Ureter (tissue), 1 donor: ENCODE data around the gene C2CD2. TPM values are rescaled to one million over a fixed set of nuclear protein-coding genes. Genes with fewer than 3 reads are reported as not detected.

Experiments
- DNase-seq: peaks from one replicate; pipeline ENCODE4 v3.0.0-alpha.2; 2020; ENCODE audit warnings: low spot score
- total RNA-seq: library from RNA; stranded (reverse); gene quantifications from one replicate; pipeline ENCODE4 v1.2.4, GENCODE V29; 2023
- donor health status: DM: yes; HTN: yes; CAD: no.

The C2CD2 gene
- total RNA-seq, 1 donor from 2014 or later, result 66.4 TPM

DNA sequence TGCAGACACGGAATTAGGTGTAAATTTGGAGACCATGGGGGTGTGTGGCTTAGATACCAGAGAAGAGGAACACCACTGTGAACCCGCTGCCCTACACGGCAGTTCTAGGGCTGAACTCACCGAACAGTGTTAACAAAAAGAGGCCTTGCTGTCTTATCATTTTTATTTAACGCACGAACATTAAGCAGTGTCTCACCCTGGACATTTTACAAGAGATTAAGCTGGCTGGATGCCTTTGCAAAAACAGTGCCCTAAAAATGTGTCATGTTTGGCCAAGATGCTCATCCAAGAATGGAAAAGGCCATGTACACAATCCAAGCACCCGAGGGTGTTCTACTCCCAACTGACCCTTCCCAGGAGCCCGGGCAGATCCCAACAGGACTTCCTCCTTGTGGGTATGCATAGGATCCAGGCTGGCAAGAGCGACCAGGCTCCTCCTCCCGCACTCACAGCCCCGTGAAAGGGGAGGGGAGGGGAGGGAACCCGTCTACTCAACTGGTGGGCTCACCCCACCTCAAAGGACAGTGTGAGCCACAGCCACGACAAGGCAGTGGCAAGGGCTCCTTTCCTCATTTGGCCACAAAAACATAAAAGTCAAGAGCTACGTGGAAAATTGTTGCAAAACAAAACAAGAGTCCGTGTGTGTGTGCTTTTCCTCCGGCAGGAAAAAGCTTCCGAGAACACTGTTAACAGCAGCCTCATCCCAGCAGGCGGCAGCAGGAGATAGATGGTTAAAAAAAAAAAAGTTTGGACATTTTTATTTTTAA, 20.3 kb downstream of the C2CD2 start:
- DNase-seq, result no peak

DNA sequence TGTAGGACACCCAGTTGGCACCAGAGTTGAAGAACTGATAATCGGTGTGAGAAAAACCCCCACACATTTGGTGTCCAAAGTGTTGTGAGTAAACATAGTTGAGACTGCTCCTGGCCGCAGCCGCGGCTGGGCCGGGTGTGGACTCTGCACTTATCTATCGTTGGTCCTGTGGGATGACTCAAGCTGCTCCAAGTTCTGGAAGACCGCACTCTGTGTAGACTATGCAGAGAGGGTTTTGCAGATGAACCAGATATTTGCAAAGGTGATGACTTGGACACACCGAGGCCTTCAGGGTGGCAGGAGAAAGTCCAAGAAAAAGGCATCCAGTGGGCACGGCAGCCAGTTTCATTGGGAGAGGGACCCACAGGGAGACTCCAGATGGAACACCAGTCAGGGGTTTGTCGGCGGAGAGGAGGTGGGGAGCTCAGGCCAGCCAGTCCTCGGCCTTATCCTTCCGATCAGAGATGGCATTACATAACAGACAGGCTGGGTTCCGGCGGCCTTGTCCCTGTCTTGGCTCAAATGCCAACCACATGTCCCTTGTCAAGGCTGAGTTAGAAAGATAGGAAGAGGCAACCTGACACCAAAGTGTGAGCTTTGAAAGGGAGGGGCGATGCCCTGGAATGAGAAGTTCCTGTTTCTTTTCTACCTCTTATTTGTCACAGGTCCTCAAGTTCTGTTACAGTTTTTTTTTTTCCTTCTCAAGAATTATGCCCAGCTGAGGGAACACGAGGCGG, 21.1 kb downstream of the C2CD2 start:
- DNase-seq, result no peak

DNA sequence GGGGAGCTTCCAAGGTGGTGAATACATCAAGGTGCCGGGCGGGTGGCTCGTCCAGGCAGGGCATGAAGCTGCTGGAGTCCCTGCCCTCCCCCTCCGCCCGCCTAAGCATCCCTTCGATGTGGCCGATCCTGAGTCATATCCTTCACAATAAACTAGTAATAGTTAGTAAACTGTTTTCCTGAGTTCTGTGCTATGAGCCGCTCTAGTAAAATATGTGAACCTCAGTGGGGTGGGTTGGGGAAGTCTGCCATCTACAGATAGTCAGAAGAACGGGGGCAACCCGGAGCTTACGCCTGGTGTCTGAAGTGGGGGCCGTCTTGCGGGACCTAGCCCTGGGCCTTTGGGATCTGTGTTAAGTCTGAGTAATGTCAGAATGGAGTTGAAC, 21.6 kb downstream of the C2CD2 start:
- no peak for DNase-seq

- DNase-seq, result no peak
Measured at GRCh38 chr21:41931041-41931451, 22.8 kb downstream of the C2CD2 start.

GRCh38 chr21:41929248-41929647, 24.6 kb downstream of the C2CD2 start:
- DNase-seq, result no peak

DNA sequence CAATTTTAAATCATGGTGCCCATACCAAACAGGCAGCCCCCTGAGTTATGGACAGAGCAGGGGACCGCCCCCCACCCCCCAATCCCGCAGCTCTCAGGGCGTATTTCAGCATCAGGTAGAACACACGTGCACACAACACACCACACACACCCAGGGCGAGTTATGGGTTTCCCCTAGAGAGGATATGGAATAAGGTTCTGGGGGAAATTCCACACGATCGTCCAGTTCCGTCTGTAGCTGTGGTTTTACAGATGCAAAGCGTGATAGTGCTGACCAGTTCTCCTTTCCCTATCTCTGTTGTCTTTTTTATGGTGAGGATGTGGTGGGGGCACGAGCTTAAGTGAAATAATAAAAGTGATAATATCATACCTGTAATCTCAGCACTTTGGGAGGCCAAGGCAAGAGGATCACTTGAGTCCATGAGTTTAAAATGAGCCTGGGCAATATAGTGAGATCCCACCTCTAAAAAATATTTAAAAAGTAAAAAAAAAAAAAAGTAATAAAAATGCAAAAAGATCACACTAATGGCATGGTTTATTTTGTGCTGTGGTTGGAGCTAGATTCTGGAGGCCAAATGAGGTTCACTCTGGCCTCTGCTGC, 25.1 kb downstream of the C2CD2 start:
- no peak for DNase-seq

DNA sequence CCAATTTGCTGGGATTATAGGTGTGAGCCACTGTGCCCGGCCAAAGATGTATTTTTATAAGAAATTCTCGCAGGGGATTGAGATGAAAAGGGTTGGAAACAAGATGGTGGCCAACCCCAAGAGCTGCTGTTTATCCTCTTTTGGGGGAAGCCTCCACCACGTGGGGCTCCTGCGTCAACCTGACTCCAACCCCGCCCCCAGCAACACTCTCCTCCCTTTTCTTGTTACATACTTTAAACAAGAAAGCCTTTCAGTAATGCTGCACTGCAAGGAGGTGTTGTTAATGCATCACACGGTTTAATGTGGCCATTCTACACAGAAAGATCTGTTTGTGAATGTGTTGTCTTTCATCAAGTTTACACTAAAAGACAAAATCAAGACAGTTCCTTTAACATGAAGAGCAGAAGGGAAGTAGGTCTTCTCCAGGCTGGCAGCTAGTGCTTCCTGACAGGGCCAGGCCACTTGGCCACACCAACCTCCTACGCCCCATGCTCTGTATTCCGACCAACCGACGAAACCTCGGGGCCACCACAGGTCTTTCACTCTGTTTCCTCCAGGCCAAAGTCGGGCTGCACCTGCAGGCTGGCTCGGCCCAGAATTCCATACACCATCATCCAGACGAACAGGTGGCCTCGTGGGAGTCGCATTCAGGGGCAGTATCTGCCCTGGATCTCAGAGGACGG, 25.9 kb downstream of the C2CD2 start:
- no peak for DNase-seq

DNA sequence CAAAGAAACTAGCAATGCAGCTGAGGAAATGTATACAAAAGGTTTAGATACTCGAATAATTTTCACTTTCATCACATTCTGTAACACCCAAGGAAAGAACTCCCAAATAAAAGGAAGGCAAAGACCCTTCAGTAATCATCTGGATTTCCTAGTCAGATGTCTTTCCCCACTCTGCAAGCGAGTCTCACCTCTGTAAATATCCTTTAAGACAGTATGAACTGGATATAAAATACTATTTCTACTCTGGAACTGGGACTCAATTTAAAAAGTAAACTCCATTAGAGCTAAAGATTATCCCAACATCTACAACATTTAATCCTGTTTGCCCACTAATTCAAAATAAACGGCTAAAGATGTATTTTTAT, 27.0 kb downstream of the C2CD2 start:
- no peak for DNase-seq

DNA sequence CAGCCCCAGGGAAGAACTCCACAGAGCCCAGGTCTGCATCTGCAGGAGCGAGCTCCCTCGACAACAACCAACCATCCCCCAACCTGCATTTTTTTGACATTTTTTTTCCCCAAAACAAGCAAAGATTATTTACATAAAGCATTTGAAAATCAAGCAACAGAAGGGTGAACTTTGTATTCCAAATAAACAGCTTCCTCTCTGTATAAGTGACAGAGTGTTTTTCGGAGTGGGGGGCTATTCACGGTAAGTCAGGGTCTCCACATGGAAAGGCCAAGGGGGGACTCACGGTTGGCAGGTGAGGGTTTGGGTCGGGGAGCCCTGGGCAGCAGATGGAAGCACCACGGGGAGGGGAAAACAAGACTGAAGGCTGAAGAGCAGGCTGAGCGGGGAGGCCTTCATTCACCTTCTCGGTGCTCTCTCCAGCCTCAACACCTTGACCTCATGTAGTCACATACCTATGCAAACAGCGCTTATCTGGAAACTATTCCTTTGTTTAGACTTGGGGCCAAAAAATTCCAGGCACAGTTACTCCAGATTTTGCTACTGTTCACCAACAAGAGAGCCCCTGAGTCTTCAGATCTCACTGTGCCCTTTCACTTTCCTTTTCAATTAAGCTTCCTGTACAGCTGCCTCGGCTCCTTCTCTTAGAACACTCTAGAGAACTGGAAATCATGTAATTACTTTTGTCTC, 27.6 kb downstream of the C2CD2 start:
- no peak for DNase-seq

DNA sequence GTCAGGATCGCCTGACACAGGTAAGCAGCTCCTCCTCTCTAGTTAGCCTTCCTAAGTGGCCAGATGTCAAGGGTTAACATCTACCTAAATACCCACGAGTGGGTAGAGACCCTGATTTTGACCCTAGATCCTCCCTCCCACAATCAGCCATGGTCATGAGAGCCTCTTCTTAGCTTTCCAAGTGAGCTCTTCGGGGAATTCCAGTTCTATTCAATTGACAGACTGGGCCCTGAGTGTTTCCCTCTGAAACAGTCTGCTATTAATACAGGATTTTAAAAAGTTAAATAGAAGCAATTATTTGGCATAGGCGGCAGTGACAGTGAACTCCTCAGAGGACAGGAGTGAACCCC, 28.1 kb downstream of the C2CD2 start:
- no peak for DNase-seq

DNA sequence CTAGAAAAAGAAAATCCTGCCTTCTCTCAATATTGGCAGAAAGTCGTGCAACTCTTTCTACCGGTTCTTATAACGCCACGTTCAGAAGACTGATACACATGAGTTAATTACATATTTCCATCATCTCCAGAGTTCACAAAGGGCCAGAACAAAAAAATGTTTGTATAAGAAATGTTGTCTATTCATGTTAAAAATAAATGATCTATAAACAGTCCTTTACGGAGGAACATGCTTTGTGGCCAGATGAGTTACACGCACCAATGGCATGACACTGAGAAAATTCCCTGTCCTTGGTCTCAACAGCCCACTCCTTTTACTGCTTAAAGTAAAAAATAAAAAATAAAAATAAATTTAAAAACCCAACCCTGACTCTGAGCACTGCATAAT, 29.5 kb downstream of the C2CD2 start:
- no peak for DNase-seq

DNA sequence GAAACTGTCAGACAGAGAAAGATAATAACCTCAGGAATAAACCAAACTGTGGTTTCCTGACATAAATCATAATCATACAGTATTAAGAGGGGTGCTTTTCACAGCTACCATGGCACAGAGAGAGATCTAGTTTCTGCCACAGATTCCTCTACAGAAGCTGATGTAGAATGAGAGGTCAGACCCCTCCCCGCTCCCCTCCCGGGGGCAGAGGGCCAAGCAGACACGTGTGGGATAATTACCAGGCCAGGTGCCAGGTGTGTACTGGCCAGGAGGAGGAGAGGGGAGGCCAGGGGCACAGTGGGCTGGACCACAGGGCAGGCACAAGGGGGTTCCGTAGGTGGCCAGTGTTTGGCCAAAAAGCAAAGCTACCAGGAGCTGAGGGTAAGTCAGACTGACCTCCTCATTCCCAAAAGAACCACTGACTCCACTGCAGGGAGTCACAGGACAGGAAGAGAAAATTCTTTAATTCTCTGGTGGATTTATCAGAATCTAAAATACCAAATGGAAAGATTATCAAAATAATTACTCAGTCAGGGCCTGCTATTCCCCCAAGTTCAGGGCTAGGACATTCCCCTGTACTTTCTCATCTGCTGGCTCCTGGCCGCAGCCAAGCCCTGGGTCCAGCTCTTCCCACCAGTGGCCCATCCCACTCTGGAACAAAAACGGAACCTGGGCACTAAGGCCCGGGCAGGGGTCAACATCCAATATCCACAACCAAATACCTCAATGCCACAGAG, 30.0 kb downstream of the C2CD2 start:
- DNase-seq, result no peak

GRCh38 chr21:41923186-41923585, 30.6 kb downstream of the C2CD2 start:
- DNase-seq, result no peak

DNA sequence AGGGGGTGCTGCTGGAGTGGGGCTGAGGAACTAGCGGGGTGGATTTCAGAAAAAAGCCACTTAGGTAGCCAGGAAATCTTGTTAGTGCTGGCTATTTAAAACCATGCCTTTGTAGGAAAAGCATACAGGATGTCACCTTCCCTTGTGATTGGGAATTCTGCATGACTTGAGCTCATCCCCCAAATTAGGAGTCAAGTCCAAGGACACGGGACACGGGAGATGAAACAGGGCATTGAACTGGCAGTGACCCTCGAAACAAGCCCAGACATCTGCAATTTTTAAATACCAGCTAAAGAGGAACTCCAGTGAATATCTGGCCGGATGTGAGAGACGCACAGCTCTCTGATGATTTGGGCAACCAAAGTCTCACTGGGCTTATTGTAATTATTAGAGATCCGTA, 32.8 kb downstream of the C2CD2 start:
- DNase-seq, result no peak

DNA sequence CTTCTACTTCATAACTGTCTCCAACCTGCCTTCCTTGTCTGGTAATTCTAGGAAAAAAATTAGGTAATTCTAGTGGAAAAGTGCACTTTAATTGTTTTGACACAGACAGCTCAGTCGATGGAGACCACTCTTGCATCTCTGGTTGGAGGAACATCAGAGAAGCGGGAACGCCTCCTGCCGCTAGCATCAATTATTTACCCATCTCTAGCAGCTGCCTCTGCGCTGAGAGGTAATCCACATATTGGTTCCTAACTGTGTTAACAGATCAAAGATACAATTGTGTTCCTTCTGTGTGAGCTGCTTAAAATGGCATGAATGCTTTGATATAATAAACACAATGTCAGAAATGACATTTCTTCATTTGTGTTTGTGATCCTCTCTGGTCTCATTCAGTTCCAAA, 33.3 kb downstream of the C2CD2 start:
- no peak for DNase-seq

DNA sequence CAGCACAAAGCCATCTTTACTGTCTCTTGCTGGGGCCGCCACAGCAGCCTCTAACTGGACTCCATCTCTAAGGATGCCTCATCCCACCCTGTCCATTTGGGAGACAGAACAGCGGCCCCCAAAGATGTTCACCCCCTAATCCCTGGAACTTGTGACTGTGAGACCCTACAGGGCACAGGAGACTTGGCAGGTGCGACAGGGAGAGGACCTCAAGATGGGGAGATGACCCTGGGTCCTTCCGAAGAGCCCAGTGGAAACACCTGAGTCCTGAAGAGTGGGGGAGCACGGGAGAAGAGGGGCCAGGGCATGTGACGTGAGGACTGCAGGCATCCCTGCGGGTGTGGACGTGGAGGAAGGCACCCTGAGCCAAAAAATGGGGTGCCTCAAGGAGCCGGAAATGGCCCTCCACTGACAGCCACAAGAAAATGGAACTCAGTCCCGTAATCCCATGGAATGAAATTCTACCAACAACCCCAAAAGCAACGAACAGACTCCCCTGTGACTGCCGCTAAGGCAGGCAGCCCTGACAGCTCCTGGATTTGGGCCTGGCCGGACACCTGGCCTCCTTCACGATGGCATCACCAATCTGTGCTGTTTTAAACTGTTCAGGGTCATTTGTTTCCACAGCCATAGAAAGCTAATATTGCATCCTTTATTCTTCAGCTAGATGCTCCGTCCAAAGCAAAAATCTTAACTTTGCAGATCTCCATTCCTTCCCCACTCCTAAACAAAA, 34.0 kb downstream of the C2CD2 start:
- no peak for DNase-seq

GRCh38 chr21:41918561-41919358, 35.1 kb downstream of the C2CD2 start:
- no peak for DNase-seq

DNA sequence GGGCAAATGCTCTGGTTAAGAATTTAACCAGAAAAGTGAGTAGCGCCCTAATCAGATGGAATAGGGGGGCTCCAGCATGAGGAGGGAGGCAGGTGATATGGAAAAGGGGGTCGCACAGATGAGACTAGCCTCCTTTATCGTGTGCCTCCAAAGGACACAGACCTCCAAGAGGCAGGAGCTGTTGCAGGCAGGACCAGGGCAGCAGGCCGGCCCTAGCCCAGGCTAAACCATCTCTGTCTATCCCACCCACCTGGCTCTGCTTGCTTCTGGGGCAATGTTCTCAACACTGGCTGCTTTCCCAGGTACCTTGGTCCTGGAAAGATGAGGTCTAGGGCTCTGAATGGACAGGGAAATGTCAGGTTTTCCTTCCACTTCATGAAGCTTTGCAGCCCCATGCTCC, 36.3 kb downstream of the C2CD2 start:
- no peak for DNase-seq

GRCh38 chr21:41916888-41917433, 36.9 kb downstream of the C2CD2 start:
- no peak for DNase-seq

DNA sequence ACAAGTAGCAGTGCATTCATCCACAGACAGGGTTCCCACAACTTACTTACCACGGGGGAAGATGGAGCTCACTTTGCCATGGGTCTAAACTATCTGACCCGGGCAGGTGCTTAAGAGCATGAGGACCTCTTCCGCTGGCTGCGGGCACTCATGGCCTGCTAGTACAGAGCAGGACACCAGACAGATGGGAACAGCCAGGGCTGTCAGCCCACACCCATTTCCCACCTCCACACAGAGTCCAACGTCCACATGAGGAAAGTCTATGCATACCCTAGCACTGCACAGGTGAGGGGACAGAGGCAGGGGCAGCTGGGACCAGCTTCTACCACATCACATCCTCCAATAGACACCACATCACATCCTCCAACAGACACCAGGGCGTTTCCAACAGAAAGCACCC, 38.9 kb downstream of the C2CD2 start:
- DNase-seq, result no peak
